ENCODE data around the gene SKA1. TPM values are rescaled to one million over a fixed set of nuclear protein-coding genes. Genes with fewer than 3 reads are reported as not detected.
"Not testable (repeated sequence)": the region's sequence is repeated elsewhere in the genome, so short reads cannot be mapped to it uniquely, and the experiment has no call there.

SKA1 gene
- total RNA-seq, 1 donor from 2014 or later = 0.52 TPM

DNA sequence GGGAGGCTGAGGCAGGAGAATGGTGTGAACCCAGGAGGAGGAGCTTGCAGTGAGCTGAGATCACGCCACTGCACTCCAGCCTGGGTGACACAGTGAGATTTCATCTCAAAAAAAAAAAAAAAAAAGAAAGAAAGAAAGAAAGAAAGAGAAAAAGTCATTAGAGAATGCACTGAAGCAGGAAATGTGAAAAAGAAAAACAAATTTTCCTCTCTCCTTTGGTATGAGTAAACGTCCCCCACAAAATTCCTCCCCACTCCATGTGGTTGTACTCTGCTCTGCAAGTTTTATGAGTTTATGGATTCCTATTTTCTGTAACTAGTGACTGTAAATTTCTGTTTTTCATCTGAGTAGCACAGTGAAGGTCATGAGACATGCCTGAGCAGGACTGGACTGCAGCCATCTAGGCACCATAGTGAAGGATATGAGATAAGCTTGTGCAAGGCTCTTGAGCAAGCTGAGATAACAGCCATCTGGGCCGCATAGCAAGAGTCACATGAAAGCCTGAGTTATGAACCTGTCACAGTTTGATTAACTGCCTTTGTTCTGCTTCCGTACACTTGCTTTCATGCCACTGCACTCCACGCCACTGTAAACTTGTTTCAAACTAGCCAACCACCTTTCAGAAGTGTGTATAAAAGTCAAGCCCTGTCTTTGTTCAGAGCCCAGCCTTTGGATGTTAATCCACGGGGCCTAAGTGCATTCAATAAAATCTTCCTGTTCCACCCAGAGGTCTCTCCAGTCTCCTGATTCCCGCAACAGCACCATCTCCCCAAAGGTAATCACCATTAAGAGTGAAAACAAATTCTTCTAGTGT, 50.2 kb downstream of the SKA1 start:
- DNase-seq (no peak), ATAC-seq (peak; percentile 65)
- Histone ChIP-seq H3K4me1 (no peaks in the 10 kb centered on the region), H3K4me3 (no peak overlapping the region), H3K9me3 (peaks cover 3% of the 10 kb centered on the region), H3K36me3 (no peaks in the 10 kb centered on the region), H3K27ac (no peak overlapping the region), H3K27me3 (no peaks in the 10 kb centered on the region)
- TF ChIP-seq, protein P1, sequence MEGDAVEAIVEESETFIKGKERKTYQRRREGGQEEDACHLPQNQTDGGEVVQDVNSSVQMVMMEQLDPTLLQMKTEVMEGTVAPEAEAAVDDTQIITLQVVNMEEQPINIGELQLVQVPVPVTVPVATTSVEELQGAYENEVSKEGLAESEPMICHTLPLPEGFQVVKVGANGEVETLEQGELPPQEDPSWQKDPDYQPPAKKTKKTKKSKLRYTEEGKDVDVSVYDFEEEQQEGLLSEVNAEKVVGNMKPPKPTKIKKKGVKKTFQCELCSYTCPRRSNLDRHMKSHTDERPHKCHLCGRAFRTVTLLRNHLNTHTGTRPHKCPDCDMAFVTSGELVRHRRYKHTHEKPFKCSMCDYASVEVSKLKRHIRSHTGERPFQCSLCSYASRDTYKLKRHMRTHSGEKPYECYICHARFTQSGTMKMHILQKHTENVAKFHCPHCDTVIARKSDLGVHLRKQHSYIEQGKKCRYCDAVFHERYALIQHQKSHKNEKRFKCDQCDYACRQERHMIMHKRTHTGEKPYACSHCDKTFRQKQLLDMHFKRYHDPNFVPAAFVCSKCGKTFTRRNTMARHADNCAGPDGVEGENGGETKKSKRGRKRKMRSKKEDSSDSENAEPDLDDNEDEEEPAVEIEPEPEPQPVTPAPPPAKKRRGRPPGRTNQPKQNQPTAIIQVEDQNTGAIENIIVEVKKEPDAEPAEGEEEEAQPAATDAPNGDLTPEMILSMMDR (IDR thresholded peaks at IDR 0.05) = no peak
- intact Hi-C loops (cut with DNase I) = no loop called here

DNA sequence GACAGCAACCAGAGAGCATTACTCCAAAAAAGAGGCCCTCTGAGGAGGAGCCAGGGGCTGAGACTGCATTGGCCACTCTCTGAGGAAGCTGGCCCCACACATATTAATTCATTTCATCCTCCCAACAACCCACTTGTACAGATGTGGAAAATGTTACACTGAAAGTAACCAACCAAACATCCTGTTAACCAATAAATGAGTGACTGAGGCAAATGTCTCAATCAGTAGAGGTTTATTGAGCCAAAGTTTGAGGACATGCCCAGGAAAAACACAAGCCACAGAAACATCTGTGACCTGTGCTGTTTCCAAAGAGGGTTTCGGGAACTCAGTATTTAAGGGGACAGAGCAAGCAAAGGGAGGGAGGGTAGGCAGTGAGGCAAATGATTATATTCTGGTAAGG, 53.0 kb downstream of the SKA1 start:
- no peak for ATAC-seq
- Histone ChIP-seq H3K27ac (no peak overlapping the region), H3K36me3 (no peaks in the 10 kb centered on the region), H3K4me3 (no peak overlapping the region), H3K9me3 (peaks cover 3% of the 10 kb centered on the region), H3K4me1 (no peaks in the 10 kb centered on the region), H3K27me3 (no peaks in the 10 kb centered on the region)
- intact Hi-C loops (cut with DNase I) = no loop called here
- TF ChIP-seq, protein P1 (IDR thresholded peaks at IDR 0.05) = no peak
- no peak for DNase-seq

DNA sequence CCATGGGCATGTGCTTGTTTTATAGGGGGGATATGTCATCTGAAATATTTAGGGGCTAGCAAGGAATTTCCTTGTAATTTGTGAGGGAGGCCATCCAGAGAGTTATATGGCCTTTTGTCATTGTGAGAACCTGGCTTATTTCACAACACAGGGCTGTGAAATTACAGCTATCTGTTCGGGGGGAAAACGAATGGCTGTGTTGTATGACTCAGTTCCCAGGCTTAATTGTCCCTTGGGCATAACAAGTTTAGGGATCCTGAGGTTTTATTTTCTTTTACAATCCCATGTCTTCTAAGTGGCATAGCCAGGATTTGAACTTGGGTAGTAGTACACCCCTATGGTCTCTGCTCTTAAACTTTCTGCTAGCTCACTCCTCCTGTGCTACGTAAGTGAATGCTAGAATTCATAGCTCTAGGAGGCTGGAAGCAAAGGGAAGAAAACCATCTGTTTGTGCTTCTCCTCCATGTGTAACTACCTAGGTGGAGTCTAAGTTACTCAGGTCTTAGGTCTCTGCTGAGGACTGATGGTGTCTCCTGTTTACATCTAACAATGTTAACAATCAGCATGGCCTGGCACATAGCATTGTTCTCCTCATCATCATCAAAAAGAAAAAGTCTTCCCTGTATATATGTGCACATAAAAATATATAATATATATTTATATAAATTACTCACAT, 53.8 kb downstream of the SKA1 start:
- Histone ChIP-seq H3K4me1 (no peaks in the 10 kb centered on the region), H3K27ac (no peak overlapping the region), H3K9me3 (peaks cover 3% of the 10 kb centered on the region), H3K4me3 (no peak overlapping the region), H3K27me3 (no peaks in the 10 kb centered on the region), H3K36me3 (no peaks in the 10 kb centered on the region)
- DNase-seq (no peak), ATAC-seq (no peak)
- TF ChIP-seq, protein P1 (IDR thresholded peaks at IDR 0.05) = no peak
- intact Hi-C loops (cut with DNase I) = no loop called here

DNA sequence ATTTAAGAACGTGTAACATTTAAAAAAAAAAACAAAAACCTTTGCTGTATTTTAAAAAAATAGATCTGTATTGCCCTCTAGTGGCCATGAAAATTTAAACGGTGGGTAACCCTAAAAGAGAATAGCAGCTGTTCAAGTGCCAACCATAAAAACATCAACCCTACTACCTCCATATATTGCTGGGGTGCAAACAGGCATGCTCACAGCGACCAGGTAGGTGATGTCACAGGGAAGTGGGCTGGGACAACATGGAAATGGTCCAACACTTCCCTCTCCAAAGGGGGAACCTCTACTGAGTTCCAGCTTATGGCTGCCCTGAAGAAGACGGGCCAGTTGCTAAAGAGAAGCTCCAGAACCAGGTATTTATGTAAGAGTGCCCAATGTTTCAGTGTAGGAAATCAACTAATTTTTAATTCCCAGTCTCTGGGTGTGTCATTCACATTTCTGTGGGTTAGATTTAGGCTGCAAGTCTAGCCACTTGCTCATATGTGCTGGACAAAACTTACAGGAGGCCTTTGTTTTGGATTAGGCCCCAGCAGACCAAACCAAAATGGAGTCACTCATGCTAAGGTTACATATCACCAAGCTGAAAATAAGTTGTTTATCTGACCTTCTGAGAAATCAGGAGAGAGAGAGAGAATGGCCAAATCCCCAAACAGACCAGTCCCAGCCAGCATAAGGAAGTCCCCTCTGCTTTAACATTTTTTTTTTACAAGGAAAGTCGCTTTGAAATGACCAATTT, 54.5 kb downstream of the SKA1 start:
- H3K27me3 ChIP-seq = no peaks in the 10 kb centered on the region
- no peaks in the 10 kb centered on the region for H3K4me1 ChIP-seq
- DNase-seq (no peak), ATAC-seq (peak; percentile 29)
- TF ChIP-seq, protein P1 (IDR thresholded peaks at IDR 0.05) = peak; percentile 58
- intact Hi-C loops (cut with DNase I) = no loop called here
- H3K27ac ChIP-seq = no peak overlapping the region
- no peaks in the 10 kb centered on the region for H3K36me3 ChIP-seq
- H3K4me3 ChIP-seq = no peak overlapping the region
- peaks cover 3% of the 10 kb centered on the region for H3K9me3 ChIP-seq

DNA sequence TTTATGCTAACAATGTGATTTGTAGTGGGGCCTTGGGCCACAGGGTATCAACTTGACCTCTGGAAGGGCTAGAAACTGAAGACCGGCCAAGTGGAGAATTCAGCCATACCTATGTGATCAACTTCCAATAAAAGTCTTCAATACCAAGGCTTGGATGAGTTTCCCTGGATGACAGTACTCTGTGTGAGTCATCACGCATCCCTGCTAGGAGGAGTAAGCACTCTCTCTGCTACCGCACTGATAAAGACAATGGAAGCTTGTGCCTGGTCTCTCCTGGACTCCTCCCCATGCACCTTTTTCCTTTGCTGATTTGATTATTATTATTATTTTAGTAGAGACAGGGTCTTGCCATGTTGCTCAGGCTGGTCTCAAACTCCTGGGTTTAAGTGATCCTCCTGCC, 58.1 kb downstream of the SKA1 start:
- Histone ChIP-seq H3K9me3 (no peaks in the 10 kb centered on the region), H3K27ac (no peak overlapping the region), H3K36me3 (no peaks in the 10 kb centered on the region), H3K27me3 (no peaks in the 10 kb centered on the region), H3K4me1 (no peaks in the 10 kb centered on the region), H3K4me3 (no peak overlapping the region)
- ATAC-seq (no peak), DNase-seq (no peak)
- intact Hi-C loops (cut with DNase I) = no loop called here
- TF ChIP-seq, protein P1 (IDR thresholded peaks at IDR 0.05) = no peak

DNA sequence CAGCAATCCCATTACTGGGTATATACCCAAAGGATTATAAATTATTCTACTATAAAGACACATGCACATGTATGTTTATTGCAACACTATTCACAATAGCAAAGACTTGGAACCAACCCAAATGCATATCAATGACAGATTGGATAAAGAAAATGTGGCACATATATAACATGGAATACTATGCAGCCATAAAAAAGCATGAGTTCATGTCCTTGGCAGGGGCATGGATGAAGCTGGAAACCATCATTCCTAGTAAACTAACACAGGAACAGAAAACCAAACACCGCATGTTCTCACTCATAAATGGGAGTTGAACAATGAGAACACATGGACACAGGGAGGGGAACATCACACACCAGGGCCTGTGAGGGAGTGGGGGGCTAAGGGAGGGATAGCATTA, 61.9 kb downstream of the SKA1 start:
- intact Hi-C loops (cut with DNase I) = not testable (repeated sequence)

More for the DNA sequence above, 61.9 kb downstream of the SKA1 start:
- not testable (repeated sequence) for H3K27ac ChIP-seq, H3K4me3 ChIP-seq, DNase-seq, H3K27me3 ChIP-seq, H3K36me3 ChIP-seq, H3K4me1 ChIP-seq, ATAC-seq, H3K9me3 ChIP-seq
